ENCODE data around the gene PLCB1.

The PLCB1 gene

DNA sequence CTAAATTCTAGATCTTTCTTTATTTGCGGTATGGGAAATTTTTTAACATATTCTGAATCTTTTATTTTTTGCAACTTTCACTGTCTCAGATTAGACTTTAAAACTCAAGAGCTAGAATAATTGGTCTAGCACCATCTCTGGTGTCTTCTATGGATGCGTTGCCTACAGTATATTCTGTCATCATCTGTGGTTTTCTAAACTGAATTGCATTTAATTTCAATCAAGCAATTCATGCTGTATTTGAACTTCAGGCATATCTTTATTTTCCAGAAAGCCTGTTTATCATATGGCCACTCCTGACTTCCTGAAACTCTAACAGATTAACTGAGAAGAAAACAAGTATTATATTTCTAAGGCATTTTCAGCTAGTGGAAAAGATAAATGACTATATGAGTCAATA lies 281.6 kb downstream of the PLCB1 start:
- no peaks in the 10 kb centered on the region for H3K27me3 Mint-ChIP-seq
- H3K36me3 Mint-ChIP-seq (ENCODE audit: low read depth): no peaks in the 10 kb centered on the region
- no peak overlapping the region for H3K27ac Mint-ChIP-seq
- H3K9me3 Mint-ChIP-seq: no peaks in the 10 kb centered on the region
- no peaks in the 10 kb centered on the region for H3K4me1 Mint-ChIP-seq (ENCODE audit: low read depth)
- H3K4me3 Mint-ChIP-seq: no peak overlapping the region

GRCh38 chr20:8414586-8415274 lies 282.7 kb downstream of the PLCB1 start:
- Mint-ChIP-seq H3K4me3 (no peak overlapping the region), H3K27ac (no peak overlapping the region), H3K4me1 (ENCODE audit: low read depth) (no peaks in the 10 kb centered on the region), H3K36me3 (ENCODE audit: low read depth) (no peaks in the 10 kb centered on the region), H3K27me3 (no peaks in the 10 kb centered on the region), H3K9me3 (no peaks in the 10 kb centered on the region)

DNA sequence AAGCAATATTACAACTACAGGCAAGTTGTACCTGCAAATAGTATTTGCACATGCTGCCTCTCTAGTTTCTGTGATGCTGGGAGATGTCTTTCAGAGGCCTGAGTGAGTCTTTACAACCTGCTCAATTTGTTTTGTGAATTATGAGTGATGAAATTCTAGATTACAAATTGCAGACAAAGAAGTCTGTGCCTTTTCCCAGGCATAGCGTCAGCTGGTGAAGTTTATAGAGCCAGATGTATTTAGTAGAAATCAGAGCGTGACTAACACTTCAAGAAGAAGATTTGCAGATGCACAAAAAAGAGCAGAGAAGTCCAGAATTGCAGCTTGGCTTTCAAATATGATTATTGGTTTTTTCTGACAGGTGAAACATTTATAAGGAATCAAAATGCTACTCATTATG lies 289.9 kb downstream of the PLCB1 start:
- Mint-ChIP-seq H3K4me3 (no peak overlapping the region), H3K27me3 (peaks cover 3% of the 10 kb centered on the region), H3K4me1 (ENCODE audit: low read depth) (peaks cover 3% of the 10 kb centered on the region), H3K27ac (no peak overlapping the region), H3K9me3 (no peaks in the 10 kb centered on the region), H3K36me3 (ENCODE audit: low read depth) (no peaks in the 10 kb centered on the region)

DNA sequence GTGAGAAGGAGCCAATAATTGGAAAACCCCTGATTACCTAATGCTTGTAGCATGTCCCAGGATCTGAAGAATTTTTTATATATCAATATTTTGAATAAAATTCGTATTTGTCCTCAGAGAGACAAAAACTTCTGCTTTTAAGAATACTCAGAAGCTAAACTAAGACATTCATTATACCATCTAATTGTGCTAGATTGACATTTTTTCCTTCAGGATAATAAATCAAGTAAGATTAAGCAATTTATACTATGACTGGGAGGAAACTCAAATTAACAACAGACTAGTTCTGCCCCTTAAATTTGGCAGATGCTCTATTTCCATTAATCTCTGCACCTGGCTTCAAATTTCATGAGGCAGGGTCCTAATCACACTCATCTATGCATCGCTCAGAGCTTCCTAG lies 291.4 kb downstream of the PLCB1 start:
- no peak overlapping the region for H3K27ac Mint-ChIP-seq
- H3K9me3 Mint-ChIP-seq: no peaks in the 10 kb centered on the region
- no peaks in the 10 kb centered on the region for H3K36me3 Mint-ChIP-seq (ENCODE audit: low read depth)
- peaks cover 10% of the 10 kb centered on the region for H3K4me1 Mint-ChIP-seq (ENCODE audit: low read depth)
- H3K27me3 Mint-ChIP-seq: peaks cover 3% of the 10 kb centered on the region
- H3K4me3 Mint-ChIP-seq: no peak overlapping the region

GRCh38 chr20:8424010-8424409 lies 291.9 kb downstream of the PLCB1 start:
- Mint-ChIP-seq H3K4me1 (ENCODE audit: low read depth) (peaks cover 15% of the 10 kb centered on the region), H3K36me3 (ENCODE audit: low read depth) (no peaks in the 10 kb centered on the region), H3K9me3 (no peaks in the 10 kb centered on the region), H3K27ac (no peak overlapping the region), H3K4me3 (no peak overlapping the region), H3K27me3 (peaks cover 3% of the 10 kb centered on the region)

GRCh38 chr20:8425016-8425415 lies 292.9 kb downstream of the PLCB1 start:
- Mint-ChIP-seq H3K36me3 (ENCODE audit: low read depth) (no peaks in the 10 kb centered on the region), H3K27me3 (peaks cover 3% of the 10 kb centered on the region), H3K9me3 (no peaks in the 10 kb centered on the region), H3K4me3 (no peak overlapping the region), H3K27ac (no peak overlapping the region), H3K4me1 (ENCODE audit: low read depth) (peaks cover 25% of the 10 kb centered on the region)

- Mint-ChIP-seq H3K9me3 (no peaks in the 10 kb centered on the region), H3K4me3 (no peak overlapping the region), H3K27ac (no peak overlapping the region), H3K27me3 (peaks cover 3% of the 10 kb centered on the region), H3K4me1 (ENCODE audit: low read depth) (peaks cover 26% of the 10 kb centered on the region), H3K36me3 (ENCODE audit: low read depth) (no peaks in the 10 kb centered on the region)
Measured at GRCh38 chr20:8425802-8426201, 293.7 kb downstream of the PLCB1 start.

DNA sequence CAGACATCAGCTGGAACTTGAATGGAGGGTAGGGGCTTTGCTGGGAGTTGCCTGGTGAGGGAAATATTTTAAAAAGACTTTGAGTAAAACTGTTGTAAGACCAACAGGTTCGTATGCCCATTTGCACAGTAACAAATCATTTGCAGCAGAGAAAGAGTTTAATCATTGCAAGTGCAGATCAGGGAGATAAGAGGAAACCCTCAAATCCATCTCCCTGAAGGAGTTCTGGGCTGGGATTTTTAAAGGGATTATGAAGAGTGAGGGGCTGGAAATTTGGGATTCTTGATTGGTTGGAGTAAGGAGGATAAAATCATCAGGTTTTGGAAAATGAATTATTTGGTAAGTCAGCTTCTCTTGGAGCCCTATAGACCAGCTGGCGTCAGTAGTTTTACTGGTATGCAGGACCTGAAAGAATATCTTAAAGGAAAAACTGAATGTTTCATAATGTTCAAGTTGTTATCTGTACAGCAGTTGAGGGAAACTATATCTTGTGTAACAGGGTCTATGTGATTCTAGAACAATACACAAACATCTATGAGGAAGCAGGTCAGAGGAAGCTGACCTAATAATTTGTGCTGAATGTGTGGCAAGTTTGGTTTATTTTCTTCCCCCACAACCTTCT lies 295.5 kb downstream of the PLCB1 start:
- Mint-ChIP-seq H3K27ac (no peak overlapping the region), H3K9me3 (no peaks in the 10 kb centered on the region), H3K4me1 (ENCODE audit: low read depth) (peaks cover 26% of the 10 kb centered on the region), H3K4me3 (no peak overlapping the region), H3K27me3 (peaks cover 3% of the 10 kb centered on the region), H3K36me3 (ENCODE audit: low read depth) (no peaks in the 10 kb centered on the region)

- Mint-ChIP-seq H3K4me3 (peak overlapping the region; percentile 10), H3K27me3 (peaks cover 3% of the 10 kb centered on the region), H3K9me3 (no peaks in the 10 kb centered on the region), H3K36me3 (ENCODE audit: low read depth) (no peaks in the 10 kb centered on the region), H3K27ac (no peak overlapping the region), H3K4me1 (ENCODE audit: low read depth) (peaks cover 26% of the 10 kb centered on the region)
Measured at GRCh38 chr20:8428988-8429387, 296.9 kb downstream of the PLCB1 start.

DNA sequence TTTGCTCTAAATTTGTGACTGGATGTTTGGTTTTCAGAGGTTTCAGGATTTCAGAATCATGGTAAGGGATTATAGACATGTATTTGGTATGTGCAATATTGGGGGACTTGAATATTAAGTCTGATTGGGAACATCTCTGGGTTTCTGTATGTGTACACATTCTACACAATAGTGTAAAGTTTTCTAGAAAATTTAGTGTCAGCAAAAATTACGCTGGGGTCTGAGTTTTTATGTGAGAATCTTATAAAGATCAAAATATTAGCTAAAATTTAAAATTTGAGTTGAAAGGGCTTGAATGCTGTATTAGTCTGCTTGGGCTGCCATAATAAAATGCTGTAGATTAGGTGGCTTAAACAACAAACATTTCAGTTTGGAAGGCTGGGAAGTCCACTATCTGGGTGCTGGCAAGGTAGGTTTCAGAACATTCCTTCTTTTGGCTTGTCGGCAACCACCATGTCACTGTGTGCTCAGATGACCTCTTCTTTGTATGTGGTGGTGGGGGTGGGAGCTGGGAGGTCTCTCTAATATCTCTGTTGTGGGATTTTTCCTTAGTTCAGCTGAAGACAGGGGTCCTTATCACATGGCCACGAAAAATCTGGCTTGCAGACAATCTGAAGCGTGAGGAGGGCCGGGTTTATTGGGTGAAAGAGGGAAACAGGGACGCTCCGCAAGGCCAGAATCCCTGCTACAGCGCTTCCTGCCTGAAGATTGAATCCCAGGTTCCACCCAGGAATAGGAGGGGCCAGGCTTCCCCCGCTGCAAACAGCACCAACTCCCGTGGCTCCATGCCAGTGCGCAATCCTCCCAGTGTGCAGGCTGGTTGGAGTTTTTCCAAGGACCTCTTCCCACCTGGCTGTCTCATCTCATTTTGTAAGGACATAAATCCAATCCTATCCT lies 299.7 kb downstream of the PLCB1 start:
- Mint-ChIP-seq H3K9me3 (no peaks in the 10 kb centered on the region), H3K4me1 (ENCODE audit: low read depth) (peaks cover 23% of the 10 kb centered on the region), H3K36me3 (ENCODE audit: low read depth) (no peaks in the 10 kb centered on the region), H3K27ac (no peak overlapping the region), H3K27me3 (no peaks in the 10 kb centered on the region), H3K4me3 (no peak overlapping the region)

DNA sequence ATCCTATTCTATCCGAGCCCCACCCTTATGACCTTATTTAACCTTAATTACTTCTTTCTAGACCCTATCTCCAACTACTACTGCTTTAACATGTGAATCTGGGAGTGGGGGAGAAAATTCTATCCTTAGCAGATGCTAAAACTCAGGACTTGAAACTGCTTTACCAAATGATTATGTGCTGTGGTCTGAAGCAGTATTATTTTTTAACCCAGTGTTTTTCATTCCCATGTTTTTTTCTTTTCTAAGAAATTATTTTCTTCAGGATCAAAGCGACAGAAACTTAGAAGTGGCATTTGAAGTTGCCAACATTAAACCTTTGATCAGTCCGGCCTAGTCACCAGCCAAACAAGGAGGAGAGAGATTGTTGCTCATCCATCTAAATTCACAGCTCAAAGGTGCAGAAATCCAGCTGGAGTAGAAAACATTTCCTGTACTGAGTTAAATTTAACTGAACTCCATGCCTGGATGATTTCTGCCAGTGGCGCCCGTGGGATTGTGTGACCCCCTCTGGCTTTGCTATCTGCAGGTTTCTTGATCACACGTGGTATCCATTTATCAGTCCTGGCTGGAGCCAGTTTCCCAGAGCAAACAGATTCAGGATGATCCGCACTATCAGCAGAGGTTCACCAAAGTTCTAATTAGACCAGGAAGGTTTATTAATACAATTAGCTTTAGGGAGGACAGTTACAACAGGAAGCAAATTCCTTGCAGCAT lies 300.5 kb downstream of the PLCB1 start:
- Mint-ChIP-seq H3K9me3 (no peaks in the 10 kb centered on the region), H3K27me3 (no peaks in the 10 kb centered on the region), H3K4me1 (ENCODE audit: low read depth) (peaks cover 22% of the 10 kb centered on the region), H3K36me3 (ENCODE audit: low read depth) (no peaks in the 10 kb centered on the region), H3K4me3 (no peak overlapping the region), H3K27ac (no peak overlapping the region)

- H3K36me3 Mint-ChIP-seq (ENCODE audit: low read depth): no peaks in the 10 kb centered on the region
- H3K9me3 Mint-ChIP-seq: no peaks in the 10 kb centered on the region
- H3K27ac Mint-ChIP-seq: no peak overlapping the region
- no peaks in the 10 kb centered on the region for H3K27me3 Mint-ChIP-seq
- H3K4me3 Mint-ChIP-seq: no peak overlapping the region
- peaks cover 18% of the 10 kb centered on the region for H3K4me1 Mint-ChIP-seq (ENCODE audit: low read depth)
Measured at GRCh38 chr20:8433291-8433690, 301.2 kb downstream of the PLCB1 start.

- H3K27ac Mint-ChIP-seq: no peak overlapping the region
- H3K36me3 Mint-ChIP-seq (ENCODE audit: low read depth): no peaks in the 10 kb centered on the region
- no peaks in the 10 kb centered on the region for H3K9me3 Mint-ChIP-seq
- H3K4me3 Mint-ChIP-seq: no peak overlapping the region
- peaks cover 7% of the 10 kb centered on the region for H3K4me1 Mint-ChIP-seq (ENCODE audit: low read depth)
- H3K27me3 Mint-ChIP-seq: no peaks in the 10 kb centered on the region
Measured at GRCh38 chr20:8434326-8434876, 302.3 kb downstream of the PLCB1 start.

DNA sequence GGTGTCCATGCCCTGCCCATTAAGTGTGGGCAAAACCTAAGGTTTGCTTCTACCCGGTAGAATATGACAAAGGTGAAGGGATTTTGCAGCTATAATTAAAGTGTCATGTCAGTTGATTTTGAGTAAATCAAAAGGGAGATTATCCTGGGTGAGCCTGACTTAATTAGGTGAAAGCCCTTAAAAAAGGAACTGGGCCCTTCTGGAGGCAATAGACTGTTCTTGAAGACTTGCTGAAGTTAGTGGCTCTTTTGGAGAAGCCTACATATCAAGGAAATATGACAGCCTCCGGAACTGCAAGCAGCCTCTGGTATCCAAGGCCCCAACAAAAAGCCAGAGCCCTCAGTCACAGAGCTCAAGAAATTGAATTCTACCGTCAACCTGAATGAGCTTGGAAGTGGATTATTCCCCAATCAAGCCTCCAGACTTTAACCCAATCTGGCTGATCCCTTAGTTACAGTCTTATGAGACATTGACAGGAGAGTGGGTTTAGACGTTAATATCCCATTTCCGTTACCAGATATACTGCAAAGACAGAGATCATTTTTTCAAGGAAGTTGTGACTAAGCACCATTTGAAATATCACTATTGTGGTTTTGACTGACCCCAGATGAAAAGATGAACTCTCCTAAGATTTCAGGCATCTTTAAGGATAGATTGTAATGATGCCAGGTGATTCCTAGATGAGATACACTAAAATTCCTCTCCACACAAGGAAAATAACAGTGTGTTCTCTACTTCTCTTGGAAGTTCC lies 303.4 kb downstream of the PLCB1 start:
- no peak overlapping the region for H3K4me3 Mint-ChIP-seq
- H3K27ac Mint-ChIP-seq: no peak overlapping the region
- no peaks in the 10 kb centered on the region for H3K36me3 Mint-ChIP-seq (ENCODE audit: low read depth)
- no peaks in the 10 kb centered on the region for H3K9me3 Mint-ChIP-seq
- no peaks in the 10 kb centered on the region for H3K4me1 Mint-ChIP-seq (ENCODE audit: low read depth)
- no peaks in the 10 kb centered on the region for H3K27me3 Mint-ChIP-seq

Data from stimulated activated naive CD8-positive, alpha-beta T cell treated with anti-CD3 and anti-CD28 coated beads, Interleukin-15, Interleukin-2, amounts not matched to agents 100 ng/mL and 50 ng/mL, for 24 hours (primary cell).